ENCODE measurements around the gene GNAZ.

DNA sequence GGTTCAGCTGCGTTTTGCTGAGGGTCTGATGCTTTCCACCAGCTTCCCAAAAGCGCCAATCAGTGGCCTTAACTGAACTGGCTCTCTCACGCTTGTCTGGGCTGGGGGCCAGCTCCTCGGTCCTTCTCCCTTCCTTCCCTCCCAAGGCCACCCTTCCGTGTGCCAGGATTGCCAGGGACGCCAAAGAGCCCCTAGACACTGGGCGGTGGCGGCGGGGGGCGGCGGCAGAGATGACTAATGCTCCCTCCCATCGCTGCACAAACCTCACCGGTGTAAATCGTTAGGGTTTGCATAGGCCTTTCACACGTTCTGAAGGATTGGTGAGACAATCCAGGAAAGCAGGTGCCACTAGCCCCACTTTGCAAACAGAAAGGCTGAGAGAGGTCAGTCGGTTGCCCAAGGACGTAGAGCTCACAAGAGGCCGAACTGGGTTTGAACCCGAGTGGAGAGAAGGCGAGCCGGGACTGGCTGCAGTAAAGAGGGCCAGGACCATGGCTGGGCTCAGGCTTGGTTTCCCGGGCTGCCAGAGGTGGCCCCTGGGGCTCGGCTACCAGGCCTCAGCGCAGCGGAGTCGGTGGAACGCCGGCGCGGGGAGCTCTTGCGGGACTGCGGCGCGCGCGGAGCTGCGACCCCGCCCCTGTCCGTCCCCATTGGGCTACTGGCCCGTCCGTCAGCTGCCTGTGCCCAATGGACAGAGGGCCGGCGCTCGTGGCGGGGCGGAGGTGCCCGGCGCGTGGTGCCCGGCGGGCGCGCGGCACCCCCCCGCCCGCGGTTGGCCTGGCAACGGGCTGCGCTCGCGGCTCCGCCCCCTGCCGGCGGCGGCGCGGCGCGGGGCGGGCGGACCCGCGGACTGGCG is 589 bp upstream of the GNAZ start:
- TF ChIP-seq, protein P1, sequence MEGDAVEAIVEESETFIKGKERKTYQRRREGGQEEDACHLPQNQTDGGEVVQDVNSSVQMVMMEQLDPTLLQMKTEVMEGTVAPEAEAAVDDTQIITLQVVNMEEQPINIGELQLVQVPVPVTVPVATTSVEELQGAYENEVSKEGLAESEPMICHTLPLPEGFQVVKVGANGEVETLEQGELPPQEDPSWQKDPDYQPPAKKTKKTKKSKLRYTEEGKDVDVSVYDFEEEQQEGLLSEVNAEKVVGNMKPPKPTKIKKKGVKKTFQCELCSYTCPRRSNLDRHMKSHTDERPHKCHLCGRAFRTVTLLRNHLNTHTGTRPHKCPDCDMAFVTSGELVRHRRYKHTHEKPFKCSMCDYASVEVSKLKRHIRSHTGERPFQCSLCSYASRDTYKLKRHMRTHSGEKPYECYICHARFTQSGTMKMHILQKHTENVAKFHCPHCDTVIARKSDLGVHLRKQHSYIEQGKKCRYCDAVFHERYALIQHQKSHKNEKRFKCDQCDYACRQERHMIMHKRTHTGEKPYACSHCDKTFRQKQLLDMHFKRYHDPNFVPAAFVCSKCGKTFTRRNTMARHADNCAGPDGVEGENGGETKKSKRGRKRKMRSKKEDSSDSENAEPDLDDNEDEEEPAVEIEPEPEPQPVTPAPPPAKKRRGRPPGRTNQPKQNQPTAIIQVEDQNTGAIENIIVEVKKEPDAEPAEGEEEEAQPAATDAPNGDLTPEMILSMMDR (IDR thresholded peaks at IDR 0.05; ENCODE audit: low read depth, low read length), result no peak
- TF ChIP-seq POLR2A (IDR thresholded peaks at IDR 0.05; ENCODE audit: extremely low read depth, insufficient read length), result no peak

All from NB4 (cell line).